ENCODE results near the gene KRTAP4-9. TPM values are rescaled to one million over a fixed set of nuclear protein-coding genes. Genes with fewer than 3 reads are reported as not detected.

KRTAP4-9 gene
- total RNA-seq = not detected in 2 replicates

GRCh38 chr17:41105347-41105746 lies at the start of gene KRTAP4-9:
Gene KRTAP4-9, plus strand, starts transcription at chr17:41105389. Its CDS starts 0 bp downstream, at chr17:41105389.

GRCh38 chr17:41060052-41060604 lies 45.1 kb upstream of the KRTAP4-9 start, which contains the start of gene KRTAP2-3:
Gene KRTAP2-3, minus strand, starts transcription at chr17:41060114. Its CDS starts 64 bp downstream, at chr17:41060050.

GRCh38 chr17:41065829-41066624 lies 39.2 kb upstream of the KRTAP4-9 start, which contains the start of gene KRTAP2-4:
Gene KRTAP2-4, minus strand, starts transcription at chr17:41065879. Its CDS starts 34 bp downstream, at chr17:41065845.

GRCh38 chr17:41084100-41084856 lies 20.9 kb upstream of the KRTAP4-9 start, which contains the start of gene KRTAP4-7:
Gene KRTAP4-7, plus strand, starts transcription at chr17:41084150. Its CDS starts 57 bp downstream, at chr17:41084207.

GRCh38 chr17:41098042-41098441 lies 7.1 kb upstream of the KRTAP4-9 start, which contains the start of gene KRTAP4-8:
Gene KRTAP4-8, minus strand, starts transcription at chr17:41098142. Its CDS starts 58 bp downstream, at chr17:41098084.

GRCh38 chr17:41101586-41102259 lies 3.5 kb upstream of the KRTAP4-9 start, which contains the start of gene KRTAP4-16:
Gene KRTAP4-16, minus strand, starts transcription at chr17:41102209. Its CDS starts 0 bp downstream, at chr17:41102209.

GRCh38 chr17:41117846-41118386 lies 12.7 kb downstream of the KRTAP4-9 start, which contains the start of gene KRTAP4-11:
Gene KRTAP4-11, minus strand, starts transcription at chr17:41118373. Its CDS starts 58 bp downstream, at chr17:41118315.

GRCh38 chr17:41123991-41124371 lies 18.8 kb downstream of the KRTAP4-9 start, which contains the start of gene KRTAP4-12:
Gene KRTAP4-12, minus strand, starts transcription at chr17:41124182. Its CDS starts 60 bp downstream, at chr17:41124122.

GRCh38 chr17:41140360-41141131 lies 35.4 kb downstream of the KRTAP4-9 start, which contains the start of gene KRTAP4-6:
Gene KRTAP4-6, minus strand, starts transcription at chr17:41140544. Its CDS starts 57 bp downstream, at chr17:41140487.

GRCh38 chr17:41149652-41149985 lies 44.4 kb downstream of the KRTAP4-9 start, which contains the start of gene KRTAP4-5:
Gene KRTAP4-5, minus strand, starts transcription at chr17:41149825. Its CDS starts 58 bp downstream, at chr17:41149767.

Other genes with a start within 250 kb of the KRTAP4-9 start
- gene KRT12, start 238.2 kb upstream of the KRTAP4-9 start, total RNA-seq = 0.43 TPM in 1 of 2 replicates, not detected in the other
- gene KRT20, start 220.1 kb upstream of the KRTAP4-9 start, total RNA-seq = not detected in 2 replicates
- 0.22 TPM in 1 of 2 replicates, not detected in the other for gene KRT23, start 167.7 kb upstream of the KRTAP4-9 start, total RNA-seq
- gene KRT39, start 138.4 kb upstream of the KRTAP4-9 start, total RNA-seq = 0.43 TPM in 1 of 2 replicates, not detected in the other
- gene KRT40, start 121.1 kb upstream of the KRTAP4-9 start, total RNA-seq = 0.14 TPM in 1 of 2 replicates, not detected in the other
- gene KRTAP3-3, start 111.2 kb upstream of the KRTAP4-9 start, total RNA-seq = not detected in 2 replicates
- gene KRTAP3-2, start 105.5 kb upstream of the KRTAP4-9 start, total RNA-seq = not detected in 2 replicates
- not detected in 2 replicates for gene KRTAP3-1, start 96.3 kb upstream of the KRTAP4-9 start, total RNA-seq
- 1.5 and 14.2 TPM in 2 replicates for gene KRTAP1-5, start 78.2 kb upstream of the KRTAP4-9 start, total RNA-seq
- gene KRTAP1-4, start 75.2 kb upstream of the KRTAP4-9 start, total RNA-seq = not detected in 2 replicates
- gene KRTAP1-3, start 70.5 kb upstream of the KRTAP4-9 start, total RNA-seq = not detected in 2 replicates
- not detected in 2 replicates for gene KRTAP1-1, start 63.9 kb upstream of the KRTAP4-9 start, total RNA-seq
- not detected in 2 replicates for gene KRTAP2-1, start 58.1 kb upstream of the KRTAP4-9 start, total RNA-seq
- not detected in 2 replicates for gene KRTAP2-2, start 50.2 kb upstream of the KRTAP4-9 start, total RNA-seq
- gene KRTAP2-3, start 45.3 kb upstream of the KRTAP4-9 start, total RNA-seq = 0.72 TPM in 1 of 2 replicates, not detected in the other
- not detected in 2 replicates for gene KRTAP2-4, start 39.5 kb upstream of the KRTAP4-9 start, total RNA-seq
- gene KRTAP4-7, start 21.2 kb upstream of the KRTAP4-9 start, total RNA-seq = not detected in 2 replicates
- gene KRTAP4-8, start 7.2 kb upstream of the KRTAP4-9 start, total RNA-seq = not detected in 2 replicates
- gene KRTAP4-16, start 3.2 kb upstream of the KRTAP4-9 start, total RNA-seq = not detected in 2 replicates
- not detected in 2 replicates for gene KRTAP4-11, start 13.0 kb downstream of the KRTAP4-9 start, total RNA-seq
- gene KRTAP4-12, start 18.8 kb downstream of the KRTAP4-9 start, total RNA-seq = not detected in 2 replicates
- not detected in 2 replicates for gene KRTAP4-6, start 35.2 kb downstream of the KRTAP4-9 start, total RNA-seq
- not detected in 2 replicates for gene KRTAP4-5, start 44.4 kb downstream of the KRTAP4-9 start, total RNA-seq
- not detected in 2 replicates for gene KRTAP4-4, start 55.4 kb downstream of the KRTAP4-9 start, total RNA-seq
- not detected in 2 replicates for gene KRTAP4-3, start 62.8 kb downstream of the KRTAP4-9 start, total RNA-seq
- gene KRTAP4-2, start 72.8 kb downstream of the KRTAP4-9 start, total RNA-seq = not detected in 2 replicates
- gene KRTAP4-1, start 79.5 kb downstream of the KRTAP4-9 start, total RNA-seq = not detected in 2 replicates
- gene KRTAP9-1, start 84.5 kb downstream of the KRTAP4-9 start, total RNA-seq = not detected in 2 replicates
- not detected in 2 replicates for gene KRTAP9-2, start 121.3 kb downstream of the KRTAP4-9 start, total RNA-seq
- not detected in 2 replicates for gene KRTAP9-3, start 127.1 kb downstream of the KRTAP4-9 start, total RNA-seq
- gene KRTAP9-8, start 132.6 kb downstream of the KRTAP4-9 start, total RNA-seq = not detected in 2 replicates
- not detected in 2 replicates for gene KRTAP9-4, start 144.3 kb downstream of the KRTAP4-9 start, total RNA-seq
- not detected in 2 replicates for gene KRTAP9-9, start 150.0 kb downstream of the KRTAP4-9 start, total RNA-seq
- gene KRTAP9-6, start 160.0 kb downstream of the KRTAP4-9 start, total RNA-seq = not detected in 2 replicates
- gene KRTAP9-7, start 170.3 kb downstream of the KRTAP4-9 start, total RNA-seq = not detected in 2 replicates
- not detected in 2 replicates for gene KRTAP29-1, start 197.5 kb downstream of the KRTAP4-9 start, total RNA-seq
- gene KRTAP16-1, start 203.9 kb downstream of the KRTAP4-9 start, total RNA-seq = not detected in 2 replicates
- gene KRTAP17-1, start 210.3 kb downstream of the KRTAP4-9 start, total RNA-seq = not detected in 2 replicates
- not detected in 2 replicates for gene KRT33A, start 245.4 kb downstream of the KRTAP4-9 start, total RNA-seq